HG03439 (cell line): ENCODE results near the gene CAV2.

Experiments
- ATAC-seq: cut with Tn5 transposase; IDR thresholded peaks from one replicate; pipeline ENCODE4 v1.9.1; 2021; ENCODE audit warnings: mild to moderate bottlenecking, moderate library complexity; ENCODE audit not compliant: unreplicated experiment

Gene CAV2

DNA sequence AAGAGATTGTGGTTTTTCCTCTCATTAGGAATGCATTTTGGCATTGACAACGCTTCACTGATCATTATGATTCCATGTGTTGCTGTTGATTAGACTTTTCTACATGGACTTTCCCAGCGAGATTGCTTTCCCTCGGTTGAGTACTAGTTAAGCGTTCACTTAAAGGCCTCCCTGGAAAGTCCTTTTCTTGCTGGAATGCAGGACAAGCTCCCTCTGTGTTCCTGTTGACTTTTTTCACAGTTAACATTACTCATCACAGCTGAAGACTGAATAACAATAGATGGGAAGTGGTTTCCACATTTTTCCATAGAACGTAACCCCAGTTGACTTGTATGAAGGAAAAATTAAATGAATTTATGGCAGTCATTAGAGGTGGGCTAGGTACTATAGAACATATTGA, 22.7 kb downstream of the CAV2 start:
- ATAC-seq = no peak

GRCh38 chr7:116524221-116524608, 24.7 kb downstream of the CAV2 start:
- ATAC-seq = no peak

GRCh38 chr7:116524609-116525297, 25.2 kb downstream of the CAV2 start, which contains the start of gene CAV1:
CAV1 (plus strand) TSS chr7:116525036; CDS start chr7:116525063, 27 bp downstream.
- no peak for ATAC-seq

GRCh38 chr7:116525298-116525912, 25.9 kb downstream of the CAV2 start:
- peak; percentile 45 for ATAC-seq

DNA sequence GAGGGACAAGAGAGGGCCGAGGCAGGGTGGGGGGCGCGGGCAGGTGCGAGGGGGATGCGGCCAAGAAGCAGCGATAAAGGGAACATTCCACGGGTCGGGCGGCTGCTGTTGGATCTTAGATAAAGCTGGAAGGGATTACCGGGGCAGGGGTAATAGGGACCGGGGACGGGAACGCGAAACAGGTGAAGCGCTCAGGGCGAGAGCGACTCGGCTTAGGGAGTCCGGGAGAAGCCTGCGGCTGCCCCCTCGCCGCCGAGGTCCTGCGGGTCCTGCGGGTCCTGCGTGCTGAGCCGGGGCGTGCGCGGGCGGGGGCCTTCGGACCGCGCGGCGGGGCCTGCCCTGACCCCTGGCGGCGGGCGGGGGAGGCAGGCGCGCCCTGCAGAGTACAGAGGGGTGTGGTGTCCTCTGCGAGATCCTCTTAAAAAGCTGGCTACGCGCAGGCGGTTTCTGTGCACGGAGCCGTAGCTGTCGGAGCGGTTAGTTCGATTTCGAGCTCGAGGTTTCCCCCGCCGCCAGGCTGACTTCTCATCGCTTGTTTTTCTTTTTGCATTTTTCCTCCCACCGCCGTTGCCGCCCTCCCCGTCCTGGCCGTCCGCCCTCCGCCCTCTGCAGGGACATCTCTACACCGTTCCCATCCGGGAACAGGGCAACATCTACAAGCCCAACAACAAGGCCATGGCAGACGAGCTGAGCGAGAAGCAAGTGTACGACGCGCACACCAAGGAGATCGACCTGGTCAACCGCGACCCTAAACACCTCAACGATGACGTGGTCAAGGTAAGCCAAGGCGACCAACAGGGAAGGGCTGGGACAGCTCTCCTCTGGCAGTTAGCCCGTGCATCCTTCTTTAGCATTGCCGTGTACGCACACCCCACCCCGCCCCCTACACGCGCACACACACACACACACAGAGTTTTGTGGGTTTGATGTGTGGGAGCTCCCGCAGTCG, 26.6 kb downstream of the CAV2 start:
- peak; percentile 93 for ATAC-seq

GRCh38 chr7:116526897-116527296, 27.4 kb downstream of the CAV2 start:
- ATAC-seq = no peak

- ATAC-seq = no peak
Measured at GRCh38 chr7:116527521-116527920, 28.0 kb downstream of the CAV2 start.

- no peak for ATAC-seq
Measured at GRCh38 chr7:116528008-116528789, 28.7 kb downstream of the CAV2 start.

GRCh38 chr7:116529250-116529649, 29.7 kb downstream of the CAV2 start:
- no peak for ATAC-seq

DNA sequence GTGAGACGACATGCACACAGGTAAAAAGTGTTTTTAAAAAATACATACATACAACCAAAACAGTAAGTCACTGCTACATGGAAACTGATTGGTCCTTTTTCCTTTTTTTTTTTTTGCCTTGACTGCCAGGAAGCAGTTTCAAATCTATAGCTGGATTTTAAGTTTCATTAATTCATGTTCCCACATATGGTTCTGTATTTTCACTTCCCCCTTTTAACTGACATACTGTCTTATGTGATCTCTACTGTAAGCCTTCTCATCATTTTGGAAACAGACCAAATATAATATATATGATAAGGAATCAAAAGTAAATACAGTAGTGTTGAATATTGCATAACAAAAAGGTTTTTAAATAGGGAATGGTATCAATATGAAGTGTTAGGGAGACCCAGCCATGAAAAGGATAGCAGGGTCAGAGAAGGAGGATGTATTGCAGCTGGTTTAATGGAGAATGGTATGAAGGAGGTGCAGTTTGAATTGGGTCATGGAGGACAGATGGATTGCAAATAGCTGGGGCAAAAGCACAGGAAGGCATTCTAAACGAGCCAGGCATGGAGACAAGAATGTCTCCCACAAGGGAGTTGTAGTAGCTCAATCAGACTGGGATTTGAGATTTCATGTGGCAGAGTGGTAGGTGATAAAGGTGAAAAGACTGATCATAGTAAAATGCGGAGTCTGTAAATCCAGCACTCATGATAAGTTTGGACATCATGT, 30.7 kb downstream of the CAV2 start:
- ATAC-seq = no peak

DNA sequence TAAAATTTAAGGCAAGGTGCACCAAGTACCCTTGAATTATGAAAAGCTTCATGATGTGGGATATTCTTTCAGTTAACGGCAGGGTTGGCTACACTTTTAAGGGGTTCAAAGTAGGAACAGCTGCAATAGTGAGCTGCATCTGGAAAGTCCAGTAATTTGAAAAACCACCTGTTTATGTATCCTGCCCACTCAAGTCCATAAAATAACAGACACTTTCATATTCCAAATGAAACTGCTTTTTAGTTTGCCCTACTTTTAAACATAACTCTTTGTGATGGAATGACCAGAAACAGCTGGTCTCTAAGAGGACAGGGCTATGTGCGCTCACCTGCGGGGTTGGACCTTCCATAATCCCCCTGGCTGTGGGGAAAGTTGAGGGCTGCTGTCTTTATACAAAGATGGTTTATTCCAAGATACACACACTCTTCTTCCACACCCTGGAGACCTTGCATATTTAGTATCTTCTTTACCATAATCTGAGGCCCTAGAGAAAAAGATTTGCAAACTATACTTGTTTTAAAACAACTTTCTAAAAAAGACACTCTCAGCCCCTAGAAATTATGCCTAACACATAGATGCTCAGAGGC, 32.7 kb downstream of the CAV2 start:
- ATAC-seq = no peak

DNA sequence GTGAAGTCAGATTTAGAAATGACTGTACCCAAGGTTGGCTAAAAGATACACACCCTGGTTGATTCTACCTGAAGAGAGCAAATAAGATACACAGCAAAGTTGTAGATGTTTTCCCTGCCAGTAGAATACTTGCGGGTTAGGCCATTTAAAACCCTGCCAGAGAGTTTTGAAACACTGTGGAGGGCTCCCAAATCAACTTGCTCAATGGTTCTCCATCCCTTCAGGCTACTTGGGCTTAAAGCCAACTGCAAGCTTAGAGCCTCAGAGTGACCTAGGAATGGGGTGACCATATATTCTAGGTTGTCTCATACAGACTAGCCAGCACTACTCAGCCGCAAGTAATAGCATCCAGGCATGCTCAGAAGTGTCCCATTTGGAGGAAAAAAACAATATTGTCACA, 35.3 kb downstream of the CAV2 start:
- no peak for ATAC-seq

- ATAC-seq = no peak
Measured at GRCh38 chr7:116535416-116535815, 35.9 kb downstream of the CAV2 start.

DNA sequence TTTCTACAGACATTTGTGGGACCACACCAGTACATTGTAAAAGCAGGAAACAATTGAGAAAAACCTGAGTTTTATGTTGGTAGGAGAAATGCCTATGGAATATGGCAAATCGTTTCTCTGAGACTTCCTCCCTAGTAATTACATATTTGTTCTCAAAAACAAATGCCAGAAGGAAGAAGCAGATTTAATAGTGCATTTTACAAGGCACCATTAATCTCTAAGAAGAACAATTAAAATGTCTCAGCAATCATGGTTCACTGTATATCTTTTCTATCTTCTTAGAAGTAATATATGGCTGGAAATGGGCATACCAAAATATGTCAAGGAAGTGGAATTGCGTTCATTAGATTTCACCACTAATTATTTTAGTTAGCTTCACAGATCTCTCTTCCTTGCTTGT, 38.6 kb downstream of the CAV2 start:
- ATAC-seq = no peak

DNA sequence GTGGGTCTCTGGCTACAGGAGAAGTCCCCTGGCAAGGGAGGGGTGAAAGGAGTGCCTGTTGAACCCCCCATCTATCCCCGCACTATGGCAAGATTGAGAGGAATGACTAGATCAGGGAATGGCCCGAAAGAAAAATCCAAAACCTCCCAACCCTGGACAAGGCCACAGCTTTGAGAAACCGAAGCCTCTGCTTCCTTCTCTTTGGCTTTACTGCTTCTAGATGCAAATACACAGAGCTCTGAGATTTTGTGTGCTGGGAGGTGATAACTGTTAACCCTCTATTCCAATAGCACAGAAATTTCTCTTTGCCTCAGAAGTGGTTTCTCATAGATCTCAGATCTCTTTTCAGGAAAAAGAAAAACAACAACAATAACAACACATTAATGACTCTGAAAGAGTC, 40.3 kb downstream of the CAV2 start:
- no peak for ATAC-seq

- no peak for ATAC-seq
Measured at GRCh38 chr7:116540743-116541142, 41.2 kb downstream of the CAV2 start.

- no peak for ATAC-seq
Measured at GRCh38 chr7:116541951-116542350, 42.4 kb downstream of the CAV2 start.

DNA sequence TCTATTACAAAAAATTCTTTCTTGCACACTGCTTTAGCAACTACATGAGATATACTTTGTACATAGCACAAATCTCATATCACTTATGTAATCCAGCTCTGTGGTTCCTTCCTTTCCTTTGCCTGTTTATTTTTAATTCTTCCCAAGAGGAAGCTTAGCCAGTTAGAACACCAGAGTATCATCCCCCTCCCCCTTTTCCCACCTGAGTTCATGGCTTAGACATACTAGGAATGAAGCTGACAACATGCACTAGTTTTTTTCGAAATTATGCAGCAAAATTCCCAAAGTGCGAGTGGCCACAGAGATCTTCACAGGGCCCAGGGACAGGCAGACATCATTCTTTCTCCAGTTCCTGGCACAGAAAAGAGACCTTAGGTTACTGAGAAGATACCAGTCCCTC, 43.1 kb downstream of the CAV2 start:
- no peak for ATAC-seq

DNA sequence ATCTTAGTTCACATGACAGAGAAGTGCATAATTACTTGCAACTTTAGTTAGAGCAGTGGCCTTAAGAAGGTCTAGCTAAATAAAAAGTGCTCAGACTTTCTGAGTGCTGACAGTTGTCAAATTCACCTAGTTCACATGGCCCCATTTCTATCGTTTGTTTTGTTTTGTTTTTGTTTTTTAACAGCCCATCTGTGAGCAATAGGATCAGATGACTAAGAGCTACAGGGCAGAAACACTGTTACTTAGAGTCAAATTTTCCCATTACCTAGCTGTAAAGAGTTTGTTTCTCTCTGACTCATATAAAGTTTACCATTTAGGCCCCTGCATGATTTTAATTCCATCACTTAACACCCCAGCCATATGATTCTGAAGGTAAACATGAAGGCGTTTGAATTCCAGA, 44.1 kb downstream of the CAV2 start:
- ATAC-seq = peak; percentile 49

DNA sequence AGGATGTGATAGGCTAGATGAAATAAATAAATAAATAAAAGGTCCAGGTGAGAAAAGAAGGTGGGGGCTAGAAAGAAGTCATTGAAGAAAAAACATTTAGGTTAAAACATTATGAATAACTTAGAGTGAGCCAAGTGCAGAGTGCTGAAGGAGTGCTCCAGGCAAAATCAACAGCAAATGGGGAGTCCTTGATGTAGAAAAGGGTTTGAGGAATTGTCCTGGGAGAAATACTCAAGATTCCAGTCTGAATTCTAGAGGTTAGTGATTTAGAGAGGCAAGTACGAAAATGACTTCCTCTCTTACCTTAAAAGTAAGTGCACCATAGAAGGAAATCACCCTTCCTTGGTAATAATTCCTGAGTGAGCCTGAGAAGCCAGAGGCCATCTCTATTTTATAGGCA, 44.9 kb downstream of the CAV2 start:
- ATAC-seq = no peak
